ENCODE measurements around the gene RSPRY1.

GRCh38 chr16:57264950-57265371 lies 78.8 kb downstream of the RSPRY1 start:
- TF ChIP-seq EZH2 (IDR thresholded peaks at IDR 0.05; ENCODE audit: insufficient read depth, poor library complexity, severe bottlenecking) (no peak), EZH2phosphoT487 (IDR thresholded peaks at IDR 0.05; ENCODE audit: insufficient read depth, low read depth) (no peak)

All from GM23248 (cell line).